GM23338 (cell line): Measurements from ENCODE around the gene LAMA4.

Experiments
- CREB1 ChIP-seq: fragments of 250-450 bp; sonication (Bioruptor Pico); IDR thresholded peaks from 2 replicates; pipeline ENCODE4 v1.5.0; 2020; ENCODE audit warnings: low read depth, mild to moderate bottlenecking, moderate library complexity
- CTCF ChIP-seq, 2 experiments: fragments of 200-600 bp in 1 of 2; sonication (generic) in 1 of 2; conservative IDR thresholded peaks; 2 replicates each; pipeline versions ENCODE4 v1.5.1 to v1.6.1; 2016 to 2017; ENCODE audit warnings: antibody characterized with exemption in 2 of 2, low read depth in 2 of 2, mild to moderate bottlenecking in 2 of 2, moderate library complexity in 1 of 2
- ETS1 ChIP-seq: IDR thresholded peaks from 2 replicates; pipeline ENCODE4 v1.6.1; 2016; ENCODE audit warnings: antibody characterized with exemption
- EZH2 ChIP-seq: fragments of 200-600 bp; sonication (generic); IDR thresholded peaks from one replicate; pipeline ENCODE4 v1.8.0; 2017; ENCODE audit warnings: antibody characterized with exemption, mild to moderate bottlenecking, low read depth; ENCODE audit not compliant: unreplicated experiment
- EZH2phosphoT487 ChIP-seq: fragments of 200-600 bp; sonication (generic); IDR thresholded peaks from one replicate; pipeline ENCODE4 v1.8.1; 2018; ENCODE audit warnings: antibody characterized with exemption; ENCODE audit not compliant: unreplicated experiment
- POLR2AphosphoS5 ChIP-seq: IDR thresholded peaks from 2 replicates; pipeline ENCODE4 v1.6.1; 2016; ENCODE audit warnings: antibody characterized with exemption, low read depth
- REST ChIP-seq: IDR thresholded peaks from one replicate; pipeline ENCODE4 v1.6.1; 2018; ENCODE audit warnings: antibody characterized with exemption; ENCODE audit not compliant: unreplicated experiment
- STAT1 ChIP-seq: IDR thresholded peaks from one replicate; pipeline ENCODE4 v1.6.1; 2016; ENCODE audit warnings: antibody characterized with exemption; ENCODE audit not compliant: unreplicated experiment
- ZNF114 ChIP-seq: fragments of 250-450 bp; sonication (Bioruptor Pico); IDR thresholded peaks from 2 replicates; pipeline ENCODE4 v1.5.0; 2020; ENCODE audit warnings: mild to moderate bottlenecking, moderate library complexity
- ZNF331 ChIP-seq: fragments of 250-450 bp; sonication (Bioruptor Pico); IDR thresholded peaks from 2 replicates; pipeline ENCODE4 v1.5.0; 2020; ENCODE audit warnings: low read depth, mild to moderate bottlenecking, moderate library complexity

GRCh38 chr6:112193117-112193516 lies 61.2 kb downstream of the LAMA4 start:
- TF ChIP-seq REST, result no peak
- TF ChIP-seq EZH2phosphoT487, result no peak
- no peak for TF ChIP-seq CTCF (conservative IDR thresholded peaks at IDR 0.05; ENCODE audit: low read depth in 2 of 2)
- TF ChIP-seq CREB1 (CRISPR knock-in tag), result no peak
- no peak for TF ChIP-seq EZH2
- no peak for TF ChIP-seq ZNF114 (CRISPR knock-in tag)
- no peak for TF ChIP-seq POLR2AphosphoS5
- TF ChIP-seq ZNF331 (CRISPR knock-in tag), result no peak
- TF ChIP-seq STAT1, result no peak
- TF ChIP-seq ETS1, result no peak
